HCT116 (cell line): ENCODE results near the gene ACSL3. TPM values are rescaled to one million over a fixed set of nuclear protein-coding genes. Genes with fewer than 3 reads are reported as not detected.

Experiments
- ATAC-seq: fragments of 200-7000 bp; cut with Tn5 transposase; 2 replicates; pipeline ENCODE4 v1.9.1; 2020; ENCODE audit warnings: mild to moderate bottlenecking, moderate library complexity
- BruUV-seq: library from RNA; stranded (reverse); fragments of 400-500 nt; replicated peaks from 2 replicates; lab custom pipeline; 2021; lab: Mats Ljungman, UMichigan
- CTCF ChIA-PET: fragments of 300-600 bp; sonication (Branson Sonifier 250); formaldehyde crosslinking; loops from one replicate; lab custom pipeline; 2021; ENCODE audit warnings: antibody characterized with exemption; lab: Charles Lee
- POLR2A ChIA-PET: fragments of 300-600, 350-600 bp; sonication (Branson Sonifier 250); formaldehyde crosslinking; loops from one replicate; lab custom pipeline; 2021; ENCODE audit warnings: antibody characterized with exemption; lab: Charles Lee
- RAD21 ChIA-PET, 2 experiments: fragments of 300-600 bp; sonication (Branson Sonifier 250); formaldehyde crosslinking; loops; one replicate each; lab custom pipeline; 2023; ENCODE audit warnings: low total read pairs in 2 of 2; ENCODE audit not compliant: uncharacterized antibody in 2 of 2, unreplicated experiment in 2 of 2, low non-redundant PET in 1 of 2; lab: Charles Lee
- DNase-seq: peaks from one replicate; pipeline ENCODE4 v3.0.0-alpha.2; 2010; ENCODE audit warnings: low read depth, low spot score
- H2AFZ ChIP-seq: fragments of 200-600 bp; shearing (Covaris generic), sonication (generic); 2 replicates; pipeline ENCODE4 v1.6.1; 2017; ENCODE audit warnings: low read depth, mixed run types, mixed read lengths, antibody characterized with exemption, low read length; ENCODE audit not compliant: poor library complexity, severe bottlenecking
- H3K27ac ChIP-seq: 2 replicates; pipeline ENCODE4 v1.5.1; 2012; ENCODE audit warnings: low read depth, low read length
- H3K27me3 ChIP-seq: fragments of 200-600 bp; sonication (generic); 2 replicates; pipeline ENCODE4 v1.6.1; 2016; ENCODE audit warnings: mixed run types, low read length, mixed read lengths; ENCODE audit not compliant: insufficient read depth
- H3K36me3 ChIP-seq, 2 experiments: fragments of 200-500 bp in 1 of 2; fragments of 200-600 bp in 1 of 2; sonication (Bioruptor generic) in 1 of 2; sonication (generic) in 1 of 2; 2 replicates each; pipeline versions ENCODE4 v1.5.1 to v1.6.1; 2014 to 2016; ENCODE audit warnings: low read length in 2 of 2, inconsistent platforms in 1 of 2, mixed read lengths in 1 of 2, mixed run types in 1 of 2; ENCODE audit not compliant: insufficient read depth in 2 of 2, control insufficient read depth in 1 of 2
- H3K4me1 ChIP-seq, 2 experiments: fragments of 200-600 bp in 1 of 2; sonication (generic) in 1 of 2; 2 replicates each; pipeline versions ENCODE4 v1.5.1 to v1.6.1; 2012 to 2017; ENCODE audit warnings: low read length in 2 of 2, inconsistent platforms in 1 of 2, mild to moderate bottlenecking in 1 of 2, mixed read lengths in 1 of 2, mixed run types in 1 of 2, moderate library complexity in 1 of 2; ENCODE audit not compliant: insufficient read depth in 2 of 2, control insufficient read depth in 1 of 2
- H3K4me2 ChIP-seq: fragments of 200-600 bp; sonication (generic); 2 replicates; pipeline ENCODE4 v1.6.1; 2017; ENCODE audit warnings: mixed run types, low read length, mixed read lengths
- H3K4me3 ChIP-seq, 2 experiments: fragments of 200-600 bp in 1 of 2; sonication (generic) in 1 of 2; replicated peaks in 1 of 2; 2 replicates each; pipeline ENCODE4 v1.5.1; 2011 to 2016; ENCODE audit warnings: low read length in 2 of 2, control low read depth in 1 of 2, low read depth in 1 of 2, mild to moderate bottlenecking in 1 of 2, mixed read lengths in 1 of 2, mixed run types in 1 of 2
- H3K79me2 ChIP-seq: fragments of 200-600 bp; sonication (generic); 2 replicates; pipeline ENCODE4 v1.6.1; 2017; ENCODE audit warnings: mild to moderate bottlenecking, mixed run types, low read length, moderate library complexity, mixed read lengths; ENCODE audit not compliant: insufficient read depth
- H3K9ac ChIP-seq: fragments of 200-600 bp; sonication (generic); 2 replicates; pipeline ENCODE4 v1.6.1; 2016; ENCODE audit warnings: low read length, mixed read lengths
- H3K9me2 ChIP-seq: fragments of 200-600 bp; sonication (generic), shearing (Covaris generic); 2 replicates; pipeline ENCODE4 v1.6.1; 2017; ENCODE audit warnings: mixed run types, mild to moderate bottlenecking, moderate library complexity; ENCODE audit not compliant: insufficient read depth
- H3K9me3 ChIP-seq, 2 experiments: fragments of 200-500 bp in 1 of 2; fragments of 200-600 bp in 1 of 2; sonication (Bioruptor generic) in 1 of 2; sonication (generic) in 1 of 2; 2 replicates each; pipeline ENCODE4 v1.6.1; 2014 to 2017; ENCODE audit warnings: low read length in 2 of 2, mixed read lengths in 2 of 2, inconsistent platforms in 1 of 2, low read depth in 1 of 2, mild to moderate bottlenecking in 1 of 2, mixed run types in 1 of 2, moderate library complexity in 1 of 2; ENCODE audit not compliant: control insufficient read depth in 1 of 2, insufficient read depth in 1 of 2
- H4K20me1 ChIP-seq: fragments of 200-600 bp; sonication (generic), shearing (Covaris generic); 2 replicates; pipeline ENCODE4 v1.6.1; 2017; ENCODE audit warnings: mixed run types, mild to moderate bottlenecking, moderate library complexity; ENCODE audit not compliant: insufficient read depth
- ATF3 ChIP-seq: IDR thresholded peaks from 2 replicates; pipeline ENCODE4 v1.6.1; 2012
- CBX3 ChIP-seq: IDR thresholded peaks from 2 replicates; pipeline ENCODE4 v1.6.1; 2012; ENCODE audit warnings: low read depth
- ELF1 ChIP-seq: IDR thresholded peaks from 2 replicates; pipeline ENCODE4 v1.6.1; 2012; ENCODE audit warnings: low read depth, borderline replicate concordance
- FOSL1 ChIP-seq: IDR thresholded peaks from 2 replicates; pipeline ENCODE4 v1.6.1; 2012; ENCODE audit warnings: low read depth
- POLR2A ChIP-seq: IDR thresholded peaks from 2 replicates; pipeline ENCODE4 v1.7.0; 2011; ENCODE audit warnings: borderline replicate concordance; ENCODE audit not compliant: insufficient read depth, insufficient read length; ENCODE audit errors: extremely low read depth
- REST ChIP-seq: IDR thresholded peaks from 2 replicates; pipeline ENCODE4 v1.6.1; 2012; ENCODE audit warnings: low read depth
- SP1 ChIP-seq: IDR thresholded peaks from 2 replicates; pipeline ENCODE4 v1.6.1; 2012; ENCODE audit warnings: low read depth
- SRF ChIP-seq: IDR thresholded peaks from 2 replicates; pipeline ENCODE4 v1.6.1; 2012; ENCODE audit warnings: low read depth
- TCF7L2 ChIP-seq: IDR thresholded peaks from 2 replicates; pipeline ENCODE4 v1.7.0; 2011; ENCODE audit warnings: borderline replicate concordance, inconsistent platforms; ENCODE audit not compliant: insufficient read depth, insufficient read length; ENCODE audit errors: extremely low read depth
- ZNF274 ChIP-seq: fragments of 200-500 bp; sonication (Bioruptor generic); IDR thresholded peaks from 2 replicates; pipeline ENCODE4 v1.6.1; 2014; ENCODE audit warnings: mild to moderate bottlenecking, low read depth, low read length, inconsistent platforms
- intact Hi-C: fragments of 100-400 bp; cut with micrococcal nuclease; formaldehyde crosslinking; loops from 2 replicates; pipeline ENCODE4 v1.10.0; 2022
- total RNA-seq: library from RNA; stranded (reverse); gene quantifications from one replicate; pipeline ENCODE4 v1.2.1, GENCODE V29; 2021; ENCODE audit not compliant: unreplicated experiment

The ACSL3 gene
- total RNA-seq, 1 experiment from 2014 or later = 142 TPM

- Histone ChIP-seq H3K4me1 (peaks cover 3 to 5% of the 10 kb centered on the region in 2 experiments; a peak in 2 of 4 replicates), H3K36me3 (no peaks in the 10 kb centered on the region), H3K9ac (no peak overlapping the region), H3K27ac (no peak overlapping the region), H3K79me2 (peaks cover 74% of the 10 kb centered on the region), H2AFZ (no peak overlapping the region), H4K20me1 (peaks cover 4% of the 10 kb centered on the region), H3K9me3 (no peaks in the 10 kb centered on the region), H3K27me3 (no peaks in the 10 kb centered on the region)
- no TSS peak for BruUV-seq
- DNase-seq (no peak), ATAC-seq (no peak)
- ChIA-PET POLR2A (no interaction called here), RAD21 (no interaction called here)
- no peak for TF ChIP-seq REST
- TF ChIP-seq, all 23 proteins: peak for 0
- CTCF ChIA-PET = no interaction called here
- intact Hi-C loops = no loop called here
- H3K4me3 ChIP-seq = no peak overlapping the region
- no peaks in the 10 kb centered on the region for H3K9me2 ChIP-seq
- no peak overlapping the region for H3K4me2 ChIP-seq
Observed at GRCh38 chr2:222893716-222894115, 32.9 kb downstream of the ACSL3 start.

- H3K9me2 ChIP-seq = no peaks in the 10 kb centered on the region
- H3K27ac ChIP-seq = no peak overlapping the region
- H3K4me2 ChIP-seq = no peak overlapping the region
- POLR2A ChIA-PET = no interaction called here
- BruUV-seq = no TSS peak
- no peak overlapping the region for H3K4me3 ChIP-seq
- RAD21 ChIA-PET = no interaction called here
- H3K4me1 ChIP-seq = peaks cover 5 to 10% of the 10 kb centered on the region in 2 experiments; a peak in 2 of 4 replicates
- H3K9ac ChIP-seq = no peak overlapping the region
- CTCF ChIA-PET = interaction anchor here (0.6 kb wide), 1 partner anchor 8 kb away, joined by 3 read pairs; no protein-coding TSS in a partner anchor
- intact Hi-C loops = no loop called here
- H2AFZ ChIP-seq = no peak overlapping the region
- no peak for DNase-seq
- no peaks in the 10 kb centered on the region for H3K36me3 ChIP-seq
- peaks cover 7% of the 10 kb centered on the region for H4K20me1 ChIP-seq
- H3K9me3 ChIP-seq = no peaks in the 10 kb centered on the region
- no peak for TF ChIP-seq FOSL1
- TF ChIP-seq REST = no peak
- no peak for TF ChIP-seq TCF7L2
- TF ChIP-seq ZNF274 = no peak
- no peak for TF ChIP-seq ELF1
- no peak for TF ChIP-seq CBX3
- TF ChIP-seq SP1 = no peak
- no peak for TF ChIP-seq SRF
- TF ChIP-seq POLR2A = no peak
- TF ChIP-seq ATF3 = no peak
- no peaks in the 10 kb centered on the region for H3K27me3 ChIP-seq
- ATAC-seq = no peak
- H3K79me2 ChIP-seq = peaks cover 75% of the 10 kb centered on the region
Observed at GRCh38 chr2:222895144-222895543, 34.3 kb downstream of the ACSL3 start.
